HepG2 (cell line): ENCODE data around the gene MXD3. TPM values are rescaled to one million over a fixed set of nuclear protein-coding genes. Genes with fewer than 3 reads are reported as not detected.

Experiments
- IKZF1 ChIP-seq: fragments of 450-650 bp; IDR thresholded peaks from 2 replicates; pipeline ENCODE4 v1.7.1; 2016
- JUNB ChIP-seq: sonication (generic); formaldehyde crosslinking; IDR thresholded peaks from 2 replicates; pipeline ENCODE4 v1.8.0; 2022; ENCODE audit warnings: missing genetic modification reagents, mild to moderate bottlenecking, borderline replicate concordance
- NFE2 ChIP-seq: sonication (generic); formaldehyde crosslinking; IDR thresholded peaks from 2 replicates; pipeline ENCODE4 v1.4.0; 2020; ENCODE audit warnings: missing genetic modification reagents
- NFRKB ChIP-seq: fragments of 450-650 bp; IDR thresholded peaks from 2 replicates; pipeline ENCODE4 v1.6.1; 2017
- RELA ChIP-seq: sonication (generic); formaldehyde crosslinking; IDR thresholded peaks from 2 replicates; pipeline ENCODE4 v1.4.0; 2020; ENCODE audit warnings: missing genetic modification reagents
- RFXANK ChIP-seq: IDR thresholded peaks from 2 replicates; pipeline ENCODE4 v1.6.1; 2016
- SUZ12 ChIP-seq: fragments of 150-350 bp; IDR thresholded peaks from 2 replicates; pipeline ENCODE4 v1.6.1; 2014; ENCODE audit warnings: low read depth, low read length
- ZFAT ChIP-seq: sonication (generic); formaldehyde crosslinking; conservative IDR thresholded peaks from 2 replicates; pipeline ENCODE4 v1.8.1; 2023; ENCODE audit warnings: missing genetic modification reagents, inconsistent platforms
- ZNF235 ChIP-seq: sonication (generic); formaldehyde crosslinking; IDR thresholded peaks from 2 replicates; pipeline ENCODE4 v1.8.1; 2023; ENCODE audit warnings: mild to moderate bottlenecking, missing genetic modification reagents, borderline replicate concordance
- ZNF317 ChIP-seq: sonication (generic); formaldehyde crosslinking; IDR thresholded peaks from 2 replicates; pipeline ENCODE4 v1.5.0; 2020; ENCODE audit warnings: mild to moderate bottlenecking, missing genetic modification reagents
- ZNF879 ChIP-seq: sonication (generic); formaldehyde crosslinking; IDR thresholded peaks from 2 replicates; pipeline ENCODE4 v1.8.1; 2023; ENCODE audit warnings: missing genetic modification reagents
- polyA plus RNA-seq, 8 experiments: library from polyadenylated mRNA; depleted of rRNA in 3 of 8; stranded (reverse) in 7 of 8; unstranded in 1 of 8; fragments of >200 nt; fragmentation: Illumina TruSeq in 4 of 8; extraction: Trizol in 4 of 8; gene quantifications; 2 replicates each; pipeline versions ENCODE4 v1.2.1 to v1.2.3, GENCODE V29; 2011 to 2016; ENCODE audit warnings: low read depth in 4 of 8, missing spikeins in 1 of 8, mixed read lengths in 1 of 8; ENCODE audit not compliant: insufficient read depth in 1 of 8
- total RNA-seq, 5 experiments: library from RNA; depleted of rRNA; stranded (reverse); fragments of >200 nt; fragmentation: Illumina TruSeq; extraction: Trizol; gene quantifications; 2 replicates each; pipeline ENCODE4 v1.2.3, GENCODE V29; 2016; ENCODE audit warnings: low read depth in 1 of 5
- TF ChIP-seq, protein P1 (sequence below): sonication (generic); formaldehyde crosslinking; IDR thresholded peaks from 2 replicates; pipeline ENCODE4 v1.4.0; 2020; ENCODE audit warnings: mild to moderate bottlenecking, missing genetic modification reagents
- TF ChIP-seq, protein P2 (sequence below): sonication (generic); formaldehyde crosslinking; IDR thresholded peaks from 2 replicates; pipeline ENCODE4 v1.9.0; 2021; ENCODE audit warnings: missing genetic modification reagents, borderline replicate concordance
- TF ChIP-seq, protein P3 (sequence below): sonication (generic); formaldehyde crosslinking; IDR thresholded peaks from 2 replicates; pipeline ENCODE4 v1.5.1; 2020; ENCODE audit warnings: mild to moderate bottlenecking, missing genetic modification reagents
- TF ChIP-seq, protein P4 (sequence below): sonication (generic); formaldehyde crosslinking; IDR thresholded peaks from 2 replicates; pipeline ENCODE4 v1.5.1; 2020; ENCODE audit warnings: missing genetic modification reagents, mild to moderate bottlenecking, borderline replicate concordance
- TF ChIP-seq, protein P5 (sequence below): sonication (generic); formaldehyde crosslinking; IDR thresholded peaks from 2 replicates; pipeline ENCODE4 v1.9.0; 2022; ENCODE audit warnings: low read depth, missing genetic modification reagents
- TF ChIP-seq, protein P6 (sequence below): IDR thresholded peaks from 2 replicates; pipeline ENCODE4 v1.6.1; 2016

MXD3 gene
- total and polyA plus RNA-seq, 2 of the 13 experiments (the other 11 are each of a cell fraction or from before 2014, with no cell fraction given) = 10.5 to 12.8 TPM

DNA sequence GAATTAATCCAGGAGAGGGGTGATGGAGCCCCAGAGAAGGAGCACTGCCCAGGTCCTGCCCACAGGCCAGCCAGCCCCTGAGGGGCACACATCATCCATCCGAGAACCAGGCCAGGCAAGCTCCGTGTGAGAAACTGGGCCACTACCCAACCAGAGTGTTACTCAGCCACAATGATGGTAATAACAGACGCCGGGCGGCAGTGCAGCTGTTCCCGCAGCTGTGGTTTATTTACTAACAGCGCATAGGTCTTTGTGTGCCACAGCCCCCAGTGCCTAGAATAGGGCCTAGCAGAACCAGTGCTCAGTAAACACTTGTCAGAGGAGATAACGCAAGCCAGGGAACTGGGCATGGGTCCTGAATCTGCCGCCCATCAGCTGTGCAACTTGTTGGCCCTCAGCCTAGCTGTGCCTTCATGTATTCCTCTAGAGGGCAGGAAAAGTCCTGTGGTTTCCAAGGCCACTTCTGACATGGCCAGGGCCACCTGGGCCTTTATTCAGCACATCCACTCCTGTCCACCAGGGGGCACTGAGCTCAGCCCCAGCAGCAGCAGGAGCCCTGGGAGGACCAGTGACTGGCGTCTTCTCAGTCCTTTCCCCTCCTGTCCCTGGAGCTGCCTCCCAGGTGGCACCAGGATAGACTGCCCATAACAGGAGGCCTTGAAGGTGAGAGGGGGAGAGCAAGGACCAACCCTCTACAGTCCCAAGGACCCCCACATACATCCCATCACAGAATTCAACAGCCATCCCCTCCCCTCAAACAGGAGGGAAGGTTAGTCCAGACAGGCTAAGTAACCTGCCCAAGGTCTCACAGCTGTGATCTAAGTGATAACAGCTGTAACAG, 2.1 kb downstream of the MXD3 start (continued):
- TF ChIP-seq ZNF235 (CRISPR knock-in tag) = no peak
- no peak for TF ChIP-seq ZNF879 (CRISPR knock-in tag)
- TF ChIP-seq ZNF317 = no peak
- no peak for TF ChIP-seq ZFAT (CRISPR knock-in tag)
- TF ChIP-seq, protein P1, sequence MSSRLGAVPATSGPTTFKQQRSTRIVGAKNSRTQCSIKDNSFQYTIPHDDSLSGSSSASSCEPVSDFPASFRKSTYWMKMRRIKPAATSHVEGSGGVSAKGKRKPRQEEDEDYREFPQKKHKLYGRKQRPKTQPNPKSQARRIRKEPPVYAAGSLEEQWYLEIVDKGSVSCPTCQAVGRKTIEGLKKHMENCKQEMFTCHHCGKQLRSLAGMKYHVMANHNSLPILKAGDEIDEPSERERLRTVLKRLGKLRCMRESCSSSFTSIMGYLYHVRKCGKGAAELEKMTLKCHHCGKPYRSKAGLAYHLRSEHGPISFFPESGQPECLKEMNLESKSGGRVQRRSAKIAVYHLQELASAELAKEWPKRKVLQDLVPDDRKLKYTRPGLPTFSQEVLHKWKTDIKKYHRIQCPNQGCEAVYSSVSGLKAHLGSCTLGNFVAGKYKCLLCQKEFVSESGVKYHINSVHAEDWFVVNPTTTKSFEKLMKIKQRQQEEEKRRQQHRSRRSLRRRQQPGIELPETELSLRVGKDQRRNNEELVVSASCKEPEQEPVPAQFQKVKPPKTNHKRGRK (CRISPR knock-in tag) = no peak
- no peak for TF ChIP-seq NFE2 (CRISPR knock-in tag)
- no peak for TF ChIP-seq RELA
- TF ChIP-seq IKZF1 = no peak
- TF ChIP-seq, protein P2, sequence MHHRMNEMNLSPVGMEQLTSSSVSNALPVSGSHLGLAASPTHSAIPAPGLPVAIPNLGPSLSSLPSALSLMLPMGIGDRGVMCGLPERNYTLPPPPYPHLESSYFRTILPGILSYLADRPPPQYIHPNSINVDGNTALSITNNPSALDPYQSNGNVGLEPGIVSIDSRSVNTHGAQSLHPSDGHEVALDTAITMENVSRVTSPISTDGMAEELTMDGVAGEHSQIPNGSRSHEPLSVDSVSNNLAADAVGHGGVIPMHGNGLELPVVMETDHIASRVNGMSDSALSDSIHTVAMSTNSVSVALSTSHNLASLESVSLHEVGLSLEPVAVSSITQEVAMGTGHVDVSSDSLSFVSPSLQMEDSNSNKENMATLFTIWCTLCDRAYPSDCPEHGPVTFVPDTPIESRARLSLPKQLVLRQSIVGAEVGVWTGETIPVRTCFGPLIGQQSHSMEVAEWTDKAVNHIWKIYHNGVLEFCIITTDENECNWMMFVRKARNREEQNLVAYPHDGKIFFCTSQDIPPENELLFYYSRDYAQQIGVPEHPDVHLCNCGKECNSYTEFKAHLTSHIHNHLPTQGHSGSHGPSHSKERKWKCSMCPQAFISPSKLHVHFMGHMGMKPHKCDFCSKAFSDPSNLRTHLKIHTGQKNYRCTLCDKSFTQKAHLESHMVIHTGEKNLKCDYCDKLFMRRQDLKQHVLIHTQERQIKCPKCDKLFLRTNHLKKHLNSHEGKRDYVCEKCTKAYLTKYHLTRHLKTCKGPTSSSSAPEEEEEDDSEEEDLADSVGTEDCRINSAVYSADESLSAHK = no peak
- TF ChIP-seq, protein P3, sequence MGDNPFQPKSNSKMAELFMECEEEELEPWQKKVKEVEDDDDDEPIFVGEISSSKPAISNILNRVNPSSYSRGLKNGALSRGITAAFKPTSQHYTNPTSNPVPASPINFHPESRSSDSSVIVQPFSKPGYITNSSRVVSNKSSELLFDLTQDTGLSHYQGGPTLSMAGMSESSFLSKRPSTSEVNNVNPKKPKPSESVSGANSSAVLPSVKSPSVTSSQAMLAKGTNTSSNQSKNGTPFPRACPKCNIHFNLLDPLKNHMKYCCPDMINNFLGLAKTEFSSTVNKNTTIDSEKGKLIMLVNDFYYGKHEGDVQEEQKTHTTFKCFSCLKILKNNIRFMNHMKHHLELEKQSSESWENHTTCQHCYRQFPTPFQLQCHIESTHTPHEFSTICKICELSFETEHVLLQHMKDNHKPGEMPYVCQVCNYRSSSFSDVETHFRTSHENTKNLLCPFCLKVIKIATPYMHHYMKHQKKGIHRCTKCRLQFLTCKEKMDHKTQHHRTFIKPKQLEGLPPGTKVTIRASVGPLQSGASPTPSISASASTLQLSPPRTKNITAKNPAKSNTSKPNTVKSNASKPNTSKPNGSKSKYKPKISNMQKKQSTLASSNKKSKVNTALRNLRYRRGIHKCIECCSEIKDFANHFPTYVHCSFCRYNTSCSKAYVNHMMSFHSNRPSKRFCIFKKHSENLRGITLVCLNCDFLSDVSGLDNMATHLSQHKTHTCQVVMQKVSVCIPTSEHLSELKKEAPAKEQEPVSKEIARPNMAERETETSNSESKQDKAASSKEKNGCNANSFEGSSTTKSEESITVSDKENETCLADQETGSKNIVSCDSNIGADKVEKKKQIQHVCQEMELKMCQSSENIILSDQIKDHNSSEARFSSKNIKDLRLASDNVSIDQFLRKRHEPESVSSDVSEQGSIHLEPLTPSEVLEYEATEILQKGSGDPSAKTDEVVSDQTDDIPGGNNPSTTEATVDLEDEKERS = no peak
- TF ChIP-seq, protein P4, sequence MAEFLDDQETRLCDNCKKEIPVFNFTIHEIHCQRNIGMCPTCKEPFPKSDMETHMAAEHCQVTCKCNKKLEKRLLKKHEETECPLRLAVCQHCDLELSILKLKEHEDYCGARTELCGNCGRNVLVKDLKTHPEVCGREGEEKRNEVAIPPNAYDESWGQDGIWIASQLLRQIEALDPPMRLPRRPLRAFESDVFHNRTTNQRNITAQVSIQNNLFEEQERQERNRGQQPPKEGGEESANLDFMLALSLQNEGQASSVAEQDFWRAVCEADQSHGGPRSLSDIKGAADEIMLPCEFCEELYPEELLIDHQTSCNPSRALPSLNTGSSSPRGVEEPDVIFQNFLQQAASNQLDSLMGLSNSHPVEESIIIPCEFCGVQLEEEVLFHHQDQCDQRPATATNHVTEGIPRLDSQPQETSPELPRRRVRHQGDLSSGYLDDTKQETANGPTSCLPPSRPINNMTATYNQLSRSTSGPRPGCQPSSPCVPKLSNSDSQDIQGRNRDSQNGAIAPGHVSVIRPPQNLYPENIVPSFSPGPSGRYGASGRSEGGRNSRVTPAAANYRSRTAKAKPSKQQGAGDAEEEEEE (CRISPR knock-in tag) = no peak
- TF ChIP-seq, protein P5, sequence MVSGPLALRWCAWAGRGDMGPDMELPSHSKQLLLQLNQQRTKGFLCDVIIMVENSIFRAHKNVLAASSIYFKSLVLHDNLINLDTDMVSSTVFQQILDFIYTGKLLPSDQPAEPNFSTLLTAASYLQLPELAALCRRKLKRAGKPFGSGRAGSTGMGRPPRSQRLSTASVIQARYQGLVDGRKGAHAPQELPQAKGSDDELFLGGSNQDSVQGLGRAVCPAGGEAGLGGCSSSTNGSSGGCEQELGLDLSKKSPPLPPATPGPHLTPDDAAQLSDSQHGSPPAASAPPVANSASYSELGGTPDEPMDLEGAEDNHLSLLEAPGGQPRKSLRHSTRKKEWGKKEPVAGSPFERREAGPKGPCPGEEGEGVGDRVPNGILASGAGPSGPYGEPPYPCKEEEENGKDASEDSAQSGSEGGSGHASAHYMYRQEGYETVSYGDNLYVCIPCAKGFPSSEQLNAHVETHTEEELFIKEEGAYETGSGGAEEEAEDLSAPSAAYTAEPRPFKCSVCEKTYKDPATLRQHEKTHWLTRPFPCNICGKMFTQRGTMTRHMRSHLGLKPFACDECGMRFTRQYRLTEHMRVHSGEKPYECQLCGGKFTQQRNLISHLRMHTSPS = no peak
- TF ChIP-seq SUZ12 = no peak
- TF ChIP-seq, protein P6, sequence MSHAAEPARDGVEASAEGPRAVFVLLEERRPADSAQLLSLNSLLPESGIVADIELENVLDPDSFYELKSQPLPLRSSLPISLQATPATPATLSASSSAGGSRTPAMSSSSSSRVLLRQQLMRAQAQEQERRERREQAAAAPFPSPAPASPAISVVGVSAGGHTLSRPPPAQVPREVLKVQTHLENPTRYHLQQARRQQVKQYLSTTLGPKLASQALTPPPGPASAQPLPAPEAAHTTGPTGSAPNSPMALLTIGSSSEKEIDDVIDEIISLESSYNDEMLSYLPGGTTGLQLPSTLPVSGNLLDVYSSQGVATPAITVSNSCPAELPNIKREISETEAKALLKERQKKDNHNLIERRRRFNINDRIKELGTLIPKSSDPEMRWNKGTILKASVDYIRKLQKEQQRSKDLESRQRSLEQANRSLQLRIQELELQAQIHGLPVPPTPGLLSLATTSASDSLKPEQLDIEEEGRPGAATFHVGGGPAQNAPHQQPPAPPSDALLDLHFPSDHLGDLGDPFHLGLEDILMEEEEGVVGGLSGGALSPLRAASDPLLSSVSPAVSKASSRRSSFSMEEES = no peak
- TF ChIP-seq RFXANK (CRISPR knock-in tag) = no peak
- no peak for TF ChIP-seq JUNB (CRISPR knock-in tag)
- no peak for TF ChIP-seq NFRKB
